Measurements from ENCODE around the gene PHOSPHO1.

The PHOSPHO1 gene

GRCh38 chr17:49209061-49209571, 21.5 kb downstream of the PHOSPHO1 start:
- H3K4me3 ChIP-seq (ENCODE audit: low read length), result no peak overlapping the region
- TF ChIP-seq CTCF (conservative IDR thresholded peaks at IDR 0.05; ENCODE audit: low read depth, low read length), result no peak
- no peak for DNase-seq (ENCODE audit: low read depth)

GRCh38 chr17:49204516-49204915, 26.1 kb downstream of the PHOSPHO1 start:
- no peak for TF ChIP-seq CTCF (conservative IDR thresholded peaks at IDR 0.05; ENCODE audit: low read depth, low read length)
- DNase-seq (ENCODE audit: low read depth), result no peak
- no peak overlapping the region for H3K4me3 ChIP-seq (ENCODE audit: low read length)

DNA sequence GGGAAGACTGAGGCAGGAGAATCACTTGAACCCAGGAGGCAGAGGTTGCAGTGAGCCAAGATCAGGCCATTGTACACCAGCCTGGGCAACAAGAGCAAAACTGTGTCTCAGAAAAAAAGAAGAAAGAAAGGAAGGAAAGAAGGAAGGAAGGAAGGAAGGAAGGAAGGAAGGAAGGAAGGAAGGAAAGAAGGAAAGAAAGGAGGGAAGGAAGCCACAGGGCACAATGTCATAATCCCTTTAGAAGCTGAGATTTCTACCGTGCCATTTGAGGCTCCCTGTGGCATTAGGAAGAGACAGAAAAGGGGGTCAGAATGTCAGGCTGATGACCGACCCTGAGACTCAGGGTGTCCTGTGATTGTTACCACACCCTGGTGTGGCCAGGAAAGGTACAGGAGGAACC, 26.8 kb downstream of the PHOSPHO1 start:
- no peak for DNase-seq (ENCODE audit: low read depth)
- TF ChIP-seq CTCF (conservative IDR thresholded peaks at IDR 0.05; ENCODE audit: low read depth, low read length), result no peak
- no peak overlapping the region for H3K4me3 ChIP-seq (ENCODE audit: low read length)

GRCh38 chr17:49201481-49201927, 29.1 kb downstream of the PHOSPHO1 start:
- DNase-seq (ENCODE audit: low read depth), result no peak
- no peak for TF ChIP-seq CTCF (conservative IDR thresholded peaks at IDR 0.05; ENCODE audit: low read depth, low read length)
- H3K4me3 ChIP-seq (ENCODE audit: low read length), result no peak overlapping the region

GRCh38 chr17:49200423-49201083, 30.0 kb downstream of the PHOSPHO1 start:
- H3K4me3 ChIP-seq (ENCODE audit: low read length), result no peak overlapping the region
- DNase-seq (ENCODE audit: low read depth), result no peak
- no peak for TF ChIP-seq CTCF (conservative IDR thresholded peaks at IDR 0.05; ENCODE audit: low read depth, low read length)

DNA sequence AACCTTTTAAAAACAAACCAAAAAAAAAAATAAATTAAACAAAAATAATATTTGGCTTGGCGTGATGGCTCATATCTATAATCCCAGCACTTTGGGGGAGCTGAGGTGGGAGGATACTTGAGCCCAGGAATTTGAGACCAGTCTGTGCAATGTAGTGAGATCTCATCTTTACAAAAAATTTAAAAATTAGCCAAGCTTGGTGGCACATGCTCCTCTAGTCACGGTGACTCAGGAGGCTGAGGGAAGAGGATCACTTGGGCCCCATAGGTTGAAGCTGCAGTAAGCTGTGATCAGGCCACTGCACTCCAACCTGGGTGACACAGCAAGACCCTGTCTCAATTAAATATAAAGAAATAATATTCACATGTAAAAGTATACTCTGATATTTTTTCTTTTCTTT, 32.4 kb downstream of the PHOSPHO1 start:
- no peak for TF ChIP-seq CTCF (conservative IDR thresholded peaks at IDR 0.05; ENCODE audit: low read depth, low read length)
- DNase-seq (ENCODE audit: low read depth), result no peak
- H3K4me3 ChIP-seq (ENCODE audit: low read length), result no peak overlapping the region

GRCh38 chr17:49197346-49197998, 33.1 kb downstream of the PHOSPHO1 start:
- no peak for DNase-seq (ENCODE audit: low read depth)
- no peak overlapping the region for H3K4me3 ChIP-seq (ENCODE audit: low read length)
- TF ChIP-seq CTCF (conservative IDR thresholded peaks at IDR 0.05; ENCODE audit: low read depth, low read length), result no peak
